GM12878 (cell line): ENCODE results near the gene PLEKHM1. TPM values are rescaled to one million over a fixed set of nuclear protein-coding genes. Genes with fewer than 3 reads are reported as not detected.

Source experiments
- BMI1 ChIP-seq: fragments of 450-650 bp; IDR thresholded peaks from 2 replicates; pipeline ENCODE4 v1.6.1; 2016; ENCODE audit warnings: mild to moderate bottlenecking, moderate library complexity, borderline replicate concordance
- CHD4 ChIP-seq: fragments of 200-600 bp; sonication (generic); IDR thresholded peaks from 2 replicates; pipeline ENCODE4 v1.6.1; 2016; ENCODE audit warnings: mild to moderate bottlenecking
- HDAC6 ChIP-seq: fragments of 200-600 bp; sonication (generic); IDR thresholded peaks from one replicate; pipeline ENCODE4 v1.8.0; 2017; ENCODE audit warnings: antibody characterized with exemption; ENCODE audit not compliant: unreplicated experiment
- IKZF1 ChIP-seq: fragments of 450-650 bp; conservative IDR thresholded peaks from 2 replicates; pipeline ENCODE4 v1.6.1; 2017; ENCODE audit warnings: antibody characterized with exemption, mild to moderate bottlenecking
- IRF3 ChIP-seq: fragments of 450-650 bp; IDR thresholded peaks from 2 replicates; pipeline ENCODE4 v1.6.1; 2014; ENCODE audit warnings: mild to moderate bottlenecking
- MLLT1 ChIP-seq: fragments of 450-650 bp; IDR thresholded peaks from 2 replicates; pipeline ENCODE4 v1.6.1; 2016; ENCODE audit warnings: mild to moderate bottlenecking
- MTA3 ChIP-seq: IDR thresholded peaks from 2 replicates; pipeline ENCODE4 v1.6.1; 2012; ENCODE audit warnings: low read length, inconsistent platforms, borderline replicate concordance
- NR2C2 ChIP-seq: IDR thresholded peaks from 2 replicates; pipeline ENCODE4 v1.6.1; 2011; ENCODE audit warnings: borderline replicate concordance, low read depth; ENCODE audit not compliant: control insufficient read depth, insufficient read length
- POLR2A ChIP-seq: IDR thresholded peaks from 2 replicates; pipeline ENCODE4 v1.6.1; 2011; ENCODE audit warnings: low read depth, mild to moderate bottlenecking, low read length
- ZNF592 ChIP-seq: fragments of 450-650 bp; IDR thresholded peaks from 2 replicates; pipeline ENCODE4 v1.6.1; 2017; ENCODE audit warnings: mild to moderate bottlenecking, moderate library complexity
- polyA plus RNA-seq, 11 experiments: library from polyadenylated mRNA; depleted of rRNA in 4 of 11; unstranded in 6 of 11; stranded (reverse) in 5 of 11; fragments of >200 nt; fragmentation: Nextera tagmentation in 4 of 11; fragmentation: Illumina TruSeq in 1 of 11; extraction: Ambion mirVana in 4 of 11; extraction: Trizol in 1 of 11; gene quantifications; 1 replicate in 1 of 11; 2 replicates in 10 of 11; pipeline versions ENCODE4 v1.2.1 to v1.2.3, GENCODE V29; 2011 to 2016; ENCODE audit warnings: inconsistent platforms in 2 of 11, missing spikeins in 2 of 11, low read depth in 1 of 11
- total RNA-seq, 4 experiments: library from RNA; depleted of rRNA in 3 of 4; stranded (reverse); fragments of >200 nt in 3 of 4; fragmentation: Illumina TruSeq in 1 of 4; extraction: Trizol in 1 of 4; gene quantifications; 2 replicates each; pipeline versions ENCODE4 v1.2.1 to v1.2.3, GENCODE V29; 2013 to 2021

Gene PLEKHM1
- total and polyA plus RNA-seq, 10 of the 15 experiments (the other 5 are each of a cell fraction or from before 2014, with no cell fraction given) = 0.21 to 27.8 (median 9.4) TPM

- no peak for TF ChIP-seq ZNF592
- no peak for TF ChIP-seq NR2C2
- no peak for TF ChIP-seq BMI1
- no peak for TF ChIP-seq IKZF1
- no peak for TF ChIP-seq CHD4
- no peak for TF ChIP-seq MLLT1
- TF ChIP-seq MTA3 = no peak
- no peak for TF ChIP-seq IRF3
- no peak for TF ChIP-seq HDAC6
- TF ChIP-seq POLR2A = no peak
- TF ChIP-seq, all 136 proteins: peak for 0
These were observed 57.4 kb downstream of the PLEKHM1 start (continued) for GRCh38 chr17:45433159-45433535.
